Tibial artery (tissue), 4 donors: ENCODE results near the gene RNF212B.

ENCODE experiments used
- DNase-seq, 2 donors: peaks; one replicate each; pipeline ENCODE4 v3.0.0-alpha.2; 2019
- H3K27ac ChIP-seq, 2 donors: fragments of 200-600 bp; sonication (generic) in 1 of 2; 1 replicate in 1 of 2; 2 replicates in 1 of 2; pipeline ENCODE4 v1.5.1; 2018 to 2019; ENCODE audit warnings: mild to moderate bottlenecking in 1 of 2
- H3K27me3 ChIP-seq, 2 donors: fragments of 200-600 bp; sonication (generic) in 1 of 2; one replicate each; pipeline versions ENCODE4 v1.5.1 to v1.6.0; 2016 to 2019
- H3K36me3 ChIP-seq, 3 donors: fragments of 200-600 bp; sonication (generic) in 2 of 3; one replicate each; pipeline ENCODE4 v1.5.1; 2016 to 2019; ENCODE audit warnings: mild to moderate bottlenecking in 2 of 3
- H3K4me1 ChIP-seq, 4 donors: fragments of 200-600 bp; sonication (generic) in 2 of 4; 1 replicate in 3 of 4; 2 replicates in 1 of 4; pipeline ENCODE4 v1.5.1; 2016 to 2019
- H3K4me3 ChIP-seq, 2 donors: fragments of 200-600 bp; sonication (generic) in 1 of 2; 1 replicate in 1 of 2; 2 replicates in 1 of 2; pipeline ENCODE4 v1.5.1; 2018 to 2019; ENCODE audit warnings: mild to moderate bottlenecking in 2 of 2
- H3K9me3 ChIP-seq, 3 donors: fragments of 200-600 bp; sonication (generic) in 1 of 3; one replicate each; pipeline ENCODE4 v1.5.1; 2016 to 2019
- intact Hi-C: fragments of 100-400 bp; cut with DNase I; formaldehyde crosslinking; loops from one replicate; pipeline ENCODE4 v1.15.0; 2023; ENCODE audit warnings: low total_unique reads
- TF ChIP-seq, protein P1 (sequence below), 2 experiments: fragments of 200-600 bp in 1 of 2; fragments of 450-650 bp in 1 of 2; IDR thresholded peaks; one replicate each; pipeline ENCODE4 v1.5.1; 2017 to 2019; ENCODE audit warnings: antibody characterized with exemption in 2 of 2, mild to moderate bottlenecking in 1 of 2, moderate library complexity in 1 of 2

Gene RNF212B

DNA sequence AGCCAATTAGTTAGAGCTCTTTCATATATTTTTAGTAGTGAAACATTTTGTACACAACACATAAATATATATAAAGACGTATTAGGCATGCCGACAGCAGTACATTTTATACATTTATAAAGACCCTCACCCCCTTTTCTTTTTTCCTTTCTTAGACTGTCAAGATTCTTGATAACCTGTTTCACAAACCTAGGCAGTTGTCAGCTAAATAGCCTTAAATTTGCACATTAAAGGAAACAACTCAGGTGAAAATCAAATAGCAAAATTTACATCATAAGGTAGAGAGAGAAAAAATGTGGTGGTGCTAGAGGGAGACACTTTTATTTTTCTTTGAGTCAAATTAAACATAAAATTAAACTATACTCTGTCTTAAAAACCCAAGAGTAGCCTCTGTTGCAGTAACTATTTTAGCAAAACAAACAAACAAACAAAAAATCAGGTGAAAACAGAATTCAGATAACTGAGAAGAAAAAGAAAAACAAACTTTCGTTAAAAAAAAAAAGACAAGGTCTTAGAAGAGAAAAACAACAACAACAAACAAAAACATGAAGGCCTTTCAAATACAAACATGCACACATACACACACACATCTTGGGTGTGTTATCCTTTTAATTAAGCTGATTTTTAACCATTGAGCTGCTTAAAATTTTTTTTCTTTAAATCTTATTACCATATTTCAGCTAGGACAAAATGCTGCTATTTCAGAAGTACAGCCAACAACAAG is 31.2 kb upstream of the RNF212B start:
- H3K27me3 ChIP-seq, result peaks cover 0 to 6% of the 10 kb centered on the region in 2 donors
- TF ChIP-seq, protein P1, sequence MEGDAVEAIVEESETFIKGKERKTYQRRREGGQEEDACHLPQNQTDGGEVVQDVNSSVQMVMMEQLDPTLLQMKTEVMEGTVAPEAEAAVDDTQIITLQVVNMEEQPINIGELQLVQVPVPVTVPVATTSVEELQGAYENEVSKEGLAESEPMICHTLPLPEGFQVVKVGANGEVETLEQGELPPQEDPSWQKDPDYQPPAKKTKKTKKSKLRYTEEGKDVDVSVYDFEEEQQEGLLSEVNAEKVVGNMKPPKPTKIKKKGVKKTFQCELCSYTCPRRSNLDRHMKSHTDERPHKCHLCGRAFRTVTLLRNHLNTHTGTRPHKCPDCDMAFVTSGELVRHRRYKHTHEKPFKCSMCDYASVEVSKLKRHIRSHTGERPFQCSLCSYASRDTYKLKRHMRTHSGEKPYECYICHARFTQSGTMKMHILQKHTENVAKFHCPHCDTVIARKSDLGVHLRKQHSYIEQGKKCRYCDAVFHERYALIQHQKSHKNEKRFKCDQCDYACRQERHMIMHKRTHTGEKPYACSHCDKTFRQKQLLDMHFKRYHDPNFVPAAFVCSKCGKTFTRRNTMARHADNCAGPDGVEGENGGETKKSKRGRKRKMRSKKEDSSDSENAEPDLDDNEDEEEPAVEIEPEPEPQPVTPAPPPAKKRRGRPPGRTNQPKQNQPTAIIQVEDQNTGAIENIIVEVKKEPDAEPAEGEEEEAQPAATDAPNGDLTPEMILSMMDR (IDR thresholded peaks at IDR 0.05), result no peak
- no peaks in the 10 kb centered on the region for H3K4me1 ChIP-seq
- no peaks in the 10 kb centered on the region for H3K9me3 ChIP-seq
- no peak overlapping the region for H3K27ac ChIP-seq
- intact Hi-C loops, result no loop called here
- no peaks in the 10 kb centered on the region for H3K36me3 ChIP-seq
- no peak for DNase-seq
- H3K4me3 ChIP-seq, result no peak overlapping the region

DNA sequence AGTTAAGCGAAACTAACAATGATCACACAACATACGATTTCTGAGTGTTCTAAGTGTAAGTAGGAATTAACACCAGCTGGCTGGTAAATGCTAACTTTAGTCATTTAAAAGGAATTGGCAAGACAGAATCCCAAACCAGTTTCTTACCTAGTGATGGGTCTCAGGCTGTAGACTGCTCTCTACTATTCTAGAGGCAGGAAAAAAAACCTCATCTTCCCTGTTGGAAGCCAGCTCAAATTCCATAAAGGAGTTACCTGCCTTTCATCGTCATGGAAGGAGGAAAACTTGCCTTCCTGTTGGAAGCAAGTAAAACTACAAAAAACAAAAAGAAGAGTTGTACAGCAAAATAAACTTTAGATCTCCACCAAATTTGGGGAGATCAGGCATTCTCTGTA is 30.6 kb upstream of the RNF212B start:
- Histone ChIP-seq H3K27me3 (peaks cover 0 to 6% of the 10 kb centered on the region in 2 donors), H3K4me1 (no peaks in the 10 kb centered on the region), H3K36me3 (no peaks in the 10 kb centered on the region), H3K4me3 (no peak overlapping the region), H3K9me3 (no peaks in the 10 kb centered on the region), H3K27ac (no peak overlapping the region)
- TF ChIP-seq, protein P1 (IDR thresholded peaks at IDR 0.05), result no peak
- DNase-seq, result no peak
- intact Hi-C loops, result no loop called here

DNA sequence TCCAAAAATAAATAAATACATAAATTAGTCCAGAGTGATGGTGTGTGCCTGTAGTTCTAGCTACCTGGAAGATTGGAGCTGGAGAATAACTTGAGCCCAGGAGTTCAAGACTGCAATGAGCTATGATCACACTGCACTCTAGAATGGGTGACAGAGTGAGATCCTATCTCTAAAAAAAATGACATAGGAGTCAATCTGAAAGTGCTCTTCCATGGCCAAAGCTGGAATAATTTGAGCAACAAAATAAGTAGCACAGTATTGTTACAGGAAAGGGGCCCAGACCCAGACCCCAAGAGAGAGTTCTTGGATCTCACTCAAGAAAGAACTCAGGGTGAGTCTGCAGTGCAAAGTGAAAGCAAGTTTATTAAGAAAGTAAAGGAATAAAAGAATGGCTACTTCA is 29.4 kb upstream of the RNF212B start:
- no peak for DNase-seq

DNA sequence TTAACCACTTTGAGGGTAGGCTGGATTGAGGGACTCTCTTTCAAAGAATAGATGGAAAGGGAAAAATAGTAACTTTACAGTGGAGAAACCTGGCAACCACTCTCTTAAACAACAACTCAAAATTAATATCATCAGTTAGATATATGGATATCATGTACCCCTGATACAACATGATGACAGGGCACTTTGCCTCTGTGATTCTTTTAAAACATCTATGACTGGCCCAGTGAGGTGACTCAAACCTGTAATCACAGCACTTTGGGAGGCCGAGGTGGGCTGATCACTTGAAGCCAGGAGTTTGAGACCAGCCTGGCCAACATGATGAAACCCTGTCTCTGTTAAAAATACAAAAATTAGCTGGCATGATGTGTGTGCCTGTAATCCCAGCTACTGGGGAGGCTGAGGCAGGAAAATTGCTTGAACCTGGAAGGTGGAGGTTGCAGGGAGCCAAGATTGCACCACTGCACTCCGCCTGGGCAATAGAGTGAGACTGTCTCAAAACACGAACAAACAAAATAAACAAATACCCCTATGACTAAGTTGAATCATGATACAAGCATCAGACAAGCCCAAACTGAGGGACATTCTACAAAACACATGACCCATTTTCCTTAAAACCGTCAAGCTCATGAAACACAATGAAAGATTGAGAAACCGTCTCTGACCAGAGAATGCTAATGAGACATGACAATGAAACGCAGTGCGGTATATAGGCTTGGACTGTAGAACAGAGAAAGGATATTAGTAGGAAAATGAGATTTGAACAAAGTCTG is 27.9 kb upstream of the RNF212B start:
- Histone ChIP-seq H3K9me3 (peaks cover 0 to under 1% (median 0%) of the 10 kb centered on the region in 3 donors), H3K36me3 (no peaks in the 10 kb centered on the region), H3K4me3 (no peak overlapping the region), H3K27me3 (peaks cover 0 to 12% of the 10 kb centered on the region in 2 donors), H3K27ac (no peak overlapping the region), H3K4me1 (no peaks in the 10 kb centered on the region)
- DNase-seq, result no peak
- TF ChIP-seq, protein P1 (IDR thresholded peaks at IDR 0.05), result no peak
- intact Hi-C loops, result loop anchor here (10.0 kb wide), 1 partner anchor 785 kb away; no protein-coding TSS in a partner anchor

More for the DNA sequence above, 29.4 kb upstream of the RNF212B start:
- no peaks in the 10 kb centered on the region for H3K36me3 ChIP-seq
- no peak overlapping the region for H3K4me3 ChIP-seq
- H3K27ac ChIP-seq, result no peak overlapping the region
- H3K9me3 ChIP-seq, result no peaks in the 10 kb centered on the region
- TF ChIP-seq, protein P1 (IDR thresholded peaks at IDR 0.05), result no peak
- peaks cover 0 to 6% of the 10 kb centered on the region in 2 donors for H3K27me3 ChIP-seq
- H3K4me1 ChIP-seq, result no peaks in the 10 kb centered on the region
- intact Hi-C loops, result no loop called here

DNA sequence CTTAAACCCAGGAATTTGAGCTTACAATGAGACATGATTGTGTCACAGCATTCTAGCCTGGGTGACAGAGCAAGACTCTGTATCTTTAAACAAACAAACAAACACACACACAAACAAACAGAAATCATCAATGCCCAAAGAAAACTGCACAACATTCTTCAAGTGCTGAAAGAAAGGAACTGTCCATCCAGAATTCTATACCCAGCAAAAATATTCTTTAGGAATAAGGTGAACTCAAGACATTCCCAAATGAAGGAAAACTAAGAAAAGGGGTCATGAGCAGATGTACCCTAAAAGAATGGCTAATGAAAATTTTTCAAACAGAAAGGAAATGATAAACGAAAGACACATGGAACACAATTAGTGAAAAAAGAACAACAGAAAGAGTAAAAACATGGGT is 22.3 kb upstream of the RNF212B start:
- no peaks in the 10 kb centered on the region for H3K36me3 ChIP-seq
- peaks cover 0 to 5% of the 10 kb centered on the region in 2 donors for H3K27me3 ChIP-seq
- H3K4me1 ChIP-seq, result no peaks in the 10 kb centered on the region
- DNase-seq, result no peak
- H3K9me3 ChIP-seq, result peaks cover 0 to 4% (median 0%) of the 10 kb centered on the region in 3 donors
- no peak overlapping the region for H3K27ac ChIP-seq
- intact Hi-C loops, result loop anchor here (10.0 kb wide), 1 partner anchor 791 kb away; no protein-coding TSS in a partner anchor
- TF ChIP-seq, protein P1 (IDR thresholded peaks at IDR 0.05), result no peak
- H3K4me3 ChIP-seq, result no peak overlapping the region
